Hepatocyte (in vitro differentiated cells): ENCODE data around the gene SH3YL1. TPM values are rescaled to one million over a fixed set of nuclear protein-coding genes. Genes with fewer than 3 reads are reported as not detected.

Experiments
- DNase-seq: peaks from one replicate; pipeline ENCODE4 v3.0.0-alpha.2; 2016; ENCODE audit warnings: low spot score
- H2AFZ ChIP-seq: fragments of 200-600 bp; sonication (generic); 2 replicates; pipeline ENCODE4 v1.6.0; 2016; ENCODE audit warnings: antibody characterized with exemption, mild to moderate bottlenecking
- H3K27ac ChIP-seq: fragments of 200-600 bp; sonication (generic); 2 replicates; pipeline ENCODE4 v1.5.1; 2016; ENCODE audit warnings: mild to moderate bottlenecking
- H3K27me3 ChIP-seq: fragments of 200-600 bp; sonication (generic); 2 replicates; pipeline ENCODE4 v1.6.1; 2016
- H3K36me3 ChIP-seq: fragments of 200-600 bp; sonication (generic); replicated peaks from 2 replicates; pipeline ENCODE4 v1.5.1; 2016; ENCODE audit warnings: low read depth; ENCODE audit not compliant: insufficient read depth
- H3K4me1 ChIP-seq: fragments of 200-600 bp; sonication (generic); 2 replicates; pipeline ENCODE4 v1.5.1; 2016; ENCODE audit warnings: mild to moderate bottlenecking, moderate library complexity; ENCODE audit not compliant: insufficient read depth
- H3K4me2 ChIP-seq: fragments of 200-600 bp; sonication (generic); 2 replicates; pipeline ENCODE4 v1.6.0; 2016
- H3K4me3 ChIP-seq: fragments of 200-600 bp; sonication (generic); 2 replicates; pipeline ENCODE4 v1.5.1; 2016; ENCODE audit warnings: mild to moderate bottlenecking
- H3K79me2 ChIP-seq: fragments of 200-600 bp; sonication (generic); 2 replicates; pipeline ENCODE4 v1.6.0; 2017; ENCODE audit warnings: mild to moderate bottlenecking
- H3K9me2 ChIP-seq: fragments of 200-600 bp; sonication (generic); replicated peaks from 2 replicates; pipeline ENCODE4 v1.6.0; 2017; ENCODE audit warnings: mild to moderate bottlenecking; ENCODE audit not compliant: insufficient read depth
- H3K9me3 ChIP-seq: fragments of 200-600 bp; sonication (generic); 2 replicates; pipeline ENCODE4 v1.5.1; 2016; ENCODE audit warnings: low read depth, mild to moderate bottlenecking
- H4K20me1 ChIP-seq: fragments of 200-600 bp; sonication (generic); 2 replicates; pipeline ENCODE4 v1.6.0; 2016; ENCODE audit warnings: mild to moderate bottlenecking; ENCODE audit not compliant: insufficient read depth, poor library complexity, severe bottlenecking
- CTCF ChIP-seq: fragments of 200-600 bp; sonication (generic); IDR thresholded peaks from 2 replicates; pipeline ENCODE4 v1.5.1; 2016; ENCODE audit warnings: antibody characterized with exemption, mild to moderate bottlenecking; ENCODE audit not compliant: poor library complexity
- EZH2 ChIP-seq: fragments of 200-600 bp; sonication (generic); IDR thresholded peaks from 2 replicates; pipeline ENCODE4 v1.6.1; 2016; ENCODE audit warnings: antibody characterized with exemption, mild to moderate bottlenecking, borderline replicate concordance
- EZH2phosphoT487 ChIP-seq: fragments of 200-600 bp; sonication (generic); IDR thresholded peaks from one replicate; pipeline ENCODE4 v1.6.1; 2018; ENCODE audit warnings: antibody characterized with exemption, mild to moderate bottlenecking, low read depth, moderate library complexity; ENCODE audit not compliant: unreplicated experiment, severe bottlenecking
- WGBS: methylation state at CpG from one replicate; pipeline ENCODE4 v1.1.6; 2016; ENCODE audit warnings: low lambda C conversion rate; ENCODE audit errors: missing lambda C conversion rate; 5-methylcytosine and 5-hydroxymethylcytosine counted together
- polyA plus RNA-seq: library from polyadenylated mRNA; unstranded; fragments of >200 nt; fragmentation: Nextera tagmentation; extraction: Ambion mirVana; gene quantifications from 2 replicates; pipeline ENCODE4 v1.2.1, GENCODE V29; 2016
- total RNA-seq: library from RNA; depleted of rRNA; stranded (reverse); fragments of >200 nt; gene quantifications from 2 replicates; pipeline ENCODE4 v1.2.3, GENCODE V29; 2014

The SH3YL1 gene
- total and polyA plus RNA-seq, 2 experiments from 2014 or later = 36.3 to 99.8 TPM

GRCh38 chr2:202945-203344, 60.9 kb downstream of the SH3YL1 start:
- TF ChIP-seq EZH2phosphoT487 = no peak
- no peak for TF ChIP-seq EZH2
- H3K4me1 ChIP-seq = no peaks in the 10 kb centered on the region
- H3K4me3 ChIP-seq = no peak overlapping the region
- DNase-seq = no peak
- no peaks in the 10 kb centered on the region for H3K36me3 ChIP-seq
- H3K4me2 ChIP-seq = no peak overlapping the region
- H3K9me3 ChIP-seq = no peaks in the 10 kb centered on the region
- 86% methylated on average over 6 of the region's 6 CpGs for WGBS
- no peaks in the 10 kb centered on the region for H3K79me2 ChIP-seq
- H3K27ac ChIP-seq = no peak overlapping the region
- H3K9me2 ChIP-seq = no peaks in the 10 kb centered on the region
- no peak overlapping the region for H2AFZ ChIP-seq
- no peaks in the 10 kb centered on the region for H4K20me1 ChIP-seq
- H3K27me3 ChIP-seq = no peaks in the 10 kb centered on the region

- Histone ChIP-seq H3K4me2 (no peak overlapping the region), H3K9me2 (no peaks in the 10 kb centered on the region), H3K27me3 (no peaks in the 10 kb centered on the region), H3K79me2 (no peaks in the 10 kb centered on the region), H3K27ac (no peak overlapping the region), H3K4me3 (no peak overlapping the region), H3K36me3 (no peaks in the 10 kb centered on the region), H2AFZ (no peak overlapping the region), H3K9me3 (no peaks in the 10 kb centered on the region), H3K4me1 (no peaks in the 10 kb centered on the region), H4K20me1 (no peaks in the 10 kb centered on the region)
- no peak for DNase-seq
- 92% methylated on average over 9 of the region's 9 CpGs for WGBS
- TF ChIP-seq EZH2phosphoT487 = no peak
- TF ChIP-seq EZH2 = no peak
- TF ChIP-seq CTCF = no peak
Observed at GRCh38 chr2:201648-202433, 62.0 kb downstream of the SH3YL1 start.

DNA sequence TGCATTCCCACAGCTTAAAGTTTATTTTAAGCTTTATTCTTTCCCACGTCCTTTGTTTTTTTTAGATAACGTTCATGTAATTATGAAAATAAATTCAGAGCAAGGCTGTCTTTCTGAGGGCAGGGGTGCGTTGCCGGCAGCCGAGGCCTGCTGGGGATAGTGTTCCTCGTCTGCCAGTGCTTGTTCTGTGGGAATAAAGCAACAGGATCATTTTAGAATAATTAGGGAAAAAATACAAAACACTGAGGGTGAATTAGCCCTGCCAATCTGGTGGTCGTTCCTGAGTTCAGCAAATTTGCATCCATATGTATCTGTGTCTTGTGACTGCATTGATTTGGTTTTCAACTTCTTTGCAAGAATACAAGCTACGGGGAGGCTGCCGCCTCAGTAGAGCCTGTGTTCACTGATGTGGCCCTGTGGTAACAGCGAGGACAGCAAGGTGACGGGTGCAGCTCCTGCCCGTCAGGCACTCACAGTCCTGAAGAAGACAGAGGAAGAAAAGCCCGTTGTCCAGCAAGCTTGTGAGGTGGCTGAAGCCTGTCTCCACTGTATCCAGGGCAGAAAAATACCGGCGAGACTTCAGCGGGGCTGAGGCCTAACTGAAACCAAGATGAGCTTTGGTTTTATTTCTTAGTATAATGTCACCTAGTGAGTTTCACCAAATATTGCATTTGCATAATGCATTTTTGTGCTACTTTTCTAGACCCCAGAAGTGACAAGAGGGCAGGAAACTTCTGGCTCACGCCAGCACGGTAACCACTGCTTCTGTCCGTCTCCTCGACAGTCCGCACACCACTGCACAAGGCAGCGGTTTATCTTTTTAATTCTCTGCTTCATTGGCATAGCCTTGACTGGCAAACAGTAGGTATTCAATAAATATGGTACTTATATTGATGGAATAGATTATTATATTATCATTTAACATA, 64.5 kb downstream of the SH3YL1 start:
- WGBS = 84% methylated on average over 21 of the region's 22 CpGs
- TF ChIP-seq CTCF (no peak), EZH2 (no peak), EZH2phosphoT487 (no peak)
- Histone ChIP-seq H3K9me3 (no peaks in the 10 kb centered on the region), H3K27me3 (no peaks in the 10 kb centered on the region), H2AFZ (no peak overlapping the region), H3K36me3 (no peaks in the 10 kb centered on the region), H3K27ac (no peak overlapping the region), H3K9me2 (no peaks in the 10 kb centered on the region), H3K79me2 (no peaks in the 10 kb centered on the region), H4K20me1 (no peaks in the 10 kb centered on the region), H3K4me1 (no peaks in the 10 kb centered on the region), H3K4me3 (no peak overlapping the region), H3K4me2 (no peak overlapping the region)
- no peak for DNase-seq

- H3K36me3 ChIP-seq = no peaks in the 10 kb centered on the region
- no peak for DNase-seq
- H3K27me3 ChIP-seq = no peaks in the 10 kb centered on the region
- no peak overlapping the region for H2AFZ ChIP-seq
- no peak overlapping the region for H3K4me3 ChIP-seq
- 90% methylated on average over 5 of the region's 5 CpGs for WGBS
- TF ChIP-seq EZH2 (no peak), EZH2phosphoT487 (no peak), CTCF (no peak)
- no peaks in the 10 kb centered on the region for H4K20me1 ChIP-seq
- no peaks in the 10 kb centered on the region for H3K4me1 ChIP-seq
- no peaks in the 10 kb centered on the region for H3K79me2 ChIP-seq
- H3K9me2 ChIP-seq = no peaks in the 10 kb centered on the region
- H3K9me3 ChIP-seq = no peaks in the 10 kb centered on the region
- H3K27ac ChIP-seq = no peak overlapping the region
- no peak overlapping the region for H3K4me2 ChIP-seq
Observed at GRCh38 chr2:196406-196805, 67.4 kb downstream of the SH3YL1 start.
